Renal cortical epithelial cell (primary cell): Measurements from ENCODE around the gene BNC2. TPM values are rescaled to one million over a fixed set of nuclear protein-coding genes. Genes with fewer than 3 reads are reported as not detected.
A peak's percentile ranks its signal among the peaks of the same experiment; 100 is the strongest.
"Not testable (repeated sequence)": the region's sequence is repeated elsewhere in the genome, so short reads cannot be mapped to it uniquely, and the experiment has no call there.

Experiments used
- DNase-seq: peaks from one replicate; pipeline ENCODE4 v3.0.0-alpha.2; 2011; ENCODE audit warnings: low read depth
- total RNA-seq: library from RNA; depleted of rRNA; stranded (reverse); fragments of >200 nt; gene quantifications from 2 replicates; pipeline ENCODE4 v1.2.3, GENCODE V29; 2014

BNC2 gene, protein sequence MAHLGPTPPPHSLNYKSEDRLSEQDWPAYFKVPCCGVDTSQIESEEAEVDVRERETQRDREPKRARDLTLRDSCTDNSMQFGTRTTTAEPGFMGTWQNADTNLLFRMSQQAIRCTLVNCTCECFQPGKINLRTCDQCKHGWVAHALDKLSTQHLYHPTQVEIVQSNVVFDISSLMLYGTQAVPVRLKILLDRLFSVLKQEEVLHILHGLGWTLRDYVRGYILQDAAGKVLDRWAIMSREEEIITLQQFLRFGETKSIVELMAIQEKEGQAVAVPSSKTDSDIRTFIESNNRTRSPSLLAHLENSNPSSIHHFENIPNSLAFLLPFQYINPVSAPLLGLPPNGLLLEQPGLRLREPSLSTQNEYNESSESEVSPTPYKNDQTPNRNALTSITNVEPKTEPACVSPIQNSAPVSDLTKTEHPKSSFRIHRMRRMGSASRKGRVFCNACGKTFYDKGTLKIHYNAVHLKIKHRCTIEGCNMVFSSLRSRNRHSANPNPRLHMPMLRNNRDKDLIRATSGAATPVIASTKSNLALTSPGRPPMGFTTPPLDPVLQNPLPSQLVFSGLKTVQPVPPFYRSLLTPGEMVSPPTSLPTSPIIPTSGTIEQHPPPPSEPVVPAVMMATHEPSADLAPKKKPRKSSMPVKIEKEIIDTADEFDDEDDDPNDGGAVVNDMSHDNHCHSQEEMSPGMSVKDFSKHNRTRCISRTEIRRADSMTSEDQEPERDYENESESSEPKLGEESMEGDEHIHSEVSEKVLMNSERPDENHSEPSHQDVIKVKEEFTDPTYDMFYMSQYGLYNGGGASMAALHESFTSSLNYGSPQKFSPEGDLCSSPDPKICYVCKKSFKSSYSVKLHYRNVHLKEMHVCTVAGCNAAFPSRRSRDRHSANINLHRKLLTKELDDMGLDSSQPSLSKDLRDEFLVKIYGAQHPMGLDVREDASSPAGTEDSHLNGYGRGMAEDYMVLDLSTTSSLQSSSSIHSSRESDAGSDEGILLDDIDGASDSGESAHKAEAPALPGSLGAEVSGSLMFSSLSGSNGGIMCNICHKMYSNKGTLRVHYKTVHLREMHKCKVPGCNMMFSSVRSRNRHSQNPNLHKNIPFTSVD
- 9.0 and 22.4 TPM in 2 replicates for total RNA-seq

DNA sequence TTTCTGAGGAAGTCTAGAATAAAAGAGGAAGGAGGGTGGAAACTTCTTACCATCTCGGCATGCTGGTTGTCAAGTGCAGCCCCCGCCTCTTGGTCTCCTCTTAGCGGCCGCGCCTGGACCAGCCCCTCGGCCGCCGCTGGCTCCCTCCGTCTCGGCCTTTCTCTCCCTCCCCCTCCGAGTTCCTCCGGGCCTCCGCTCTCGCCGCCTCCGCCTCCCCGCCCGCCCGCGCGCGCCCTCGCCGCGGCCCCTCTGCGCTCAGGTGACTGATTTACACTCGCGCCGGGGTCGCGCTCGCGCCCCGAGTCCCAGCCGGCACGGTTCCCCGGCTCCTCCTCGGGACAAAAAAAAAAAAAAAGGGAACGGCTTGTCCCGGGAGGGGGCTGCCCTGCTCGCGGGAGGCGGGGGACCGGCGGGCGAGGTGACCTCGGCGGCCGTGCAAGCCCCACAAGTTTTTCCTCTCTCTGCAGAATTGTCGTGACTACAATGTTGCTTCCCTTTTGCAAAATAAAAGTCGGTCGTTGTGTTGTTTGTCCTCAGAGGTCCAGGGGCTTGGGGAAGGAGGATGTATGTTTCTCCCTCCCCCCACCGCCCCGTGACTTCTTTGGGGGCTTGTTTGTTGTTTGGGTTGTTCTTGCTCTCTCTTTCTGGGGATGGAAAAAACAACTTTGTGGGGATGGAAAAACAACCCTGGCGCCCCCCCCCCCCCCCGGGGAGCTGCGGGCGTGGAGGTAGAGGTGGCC, at the start of gene BNC2:
Gene BNC2, minus strand, starts transcription at position 75 of the 740 bp plus-strand sequence. Its CDS starts 22 bp downstream, at position 53.
- no peak for DNase-seq

DNA sequence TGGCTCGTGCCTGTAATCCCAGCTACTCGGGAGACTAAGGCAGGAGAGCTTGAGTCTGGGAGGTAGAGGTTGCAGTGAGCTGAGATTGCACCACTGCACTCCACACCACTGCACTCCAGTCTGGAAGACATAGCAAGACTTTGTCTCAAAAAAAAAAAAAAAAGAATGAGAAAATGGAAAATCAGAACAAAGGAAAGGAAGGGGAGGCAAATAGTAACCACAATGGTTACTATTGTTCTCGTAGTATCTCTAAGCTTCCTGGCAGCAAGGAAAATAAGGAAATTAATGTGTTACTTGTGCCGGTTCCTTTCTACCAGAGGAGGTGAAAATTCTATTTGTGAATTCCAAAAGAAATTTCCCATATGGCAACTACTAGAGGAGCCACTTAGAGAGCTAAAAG, 48.5 kb upstream of the BNC2 start:
- peak; percentile 68 for DNase-seq

DNA sequence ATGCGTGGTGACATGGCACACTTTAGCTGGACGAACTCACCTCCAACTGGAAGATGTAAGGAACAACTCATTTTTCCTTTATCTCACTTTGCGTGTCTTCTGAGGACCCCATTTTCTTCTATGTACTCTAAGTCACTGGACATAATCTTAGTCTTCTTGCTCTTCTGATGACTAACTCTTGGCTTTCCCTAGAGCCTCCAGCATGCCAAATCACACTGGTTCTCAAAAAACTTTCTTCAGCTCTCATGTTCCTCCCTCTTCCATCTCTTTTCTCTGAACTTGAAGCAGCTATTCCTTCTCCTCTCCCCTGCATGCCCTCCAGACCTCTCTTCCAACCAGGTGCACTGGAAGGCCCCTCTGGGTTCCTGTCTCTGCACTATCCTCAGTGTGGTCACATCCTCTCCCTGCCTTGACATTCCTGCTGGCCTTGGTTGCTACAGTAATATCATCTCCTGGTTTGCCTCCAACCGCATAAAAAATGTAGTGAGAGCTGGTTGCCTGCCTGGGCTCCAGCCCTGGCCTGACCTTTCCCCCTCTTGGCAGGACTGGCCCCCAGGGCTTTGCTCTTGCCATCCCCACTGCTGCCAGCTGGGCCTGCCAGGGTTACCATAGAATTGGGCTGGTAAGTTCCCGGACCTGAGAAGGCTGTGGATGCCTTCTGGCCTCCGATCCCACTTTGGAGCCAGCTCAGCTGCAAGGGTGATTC, 44.8 kb upstream of the BNC2 start:
- DNase-seq: no peak

DNA sequence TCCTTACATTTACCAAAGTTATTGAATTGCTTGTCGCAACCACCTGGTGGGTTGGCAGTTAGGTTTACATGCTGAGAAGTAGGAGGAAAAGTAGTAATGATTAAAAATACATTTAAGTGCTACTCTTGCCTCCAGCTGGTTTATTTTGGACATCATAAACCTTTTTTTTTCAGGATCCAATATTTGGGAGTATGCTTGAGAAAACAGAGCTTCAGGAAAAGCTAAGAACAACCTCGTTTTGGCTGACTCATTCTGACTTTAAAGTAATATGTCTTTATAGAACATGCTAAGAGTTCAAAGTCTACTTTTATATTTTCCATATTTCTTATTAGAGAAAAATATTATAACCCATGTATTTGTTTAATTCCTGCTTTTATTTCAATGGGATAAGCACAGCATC, 41.7 kb upstream of the BNC2 start:
- DNase-seq: no peak

DNA sequence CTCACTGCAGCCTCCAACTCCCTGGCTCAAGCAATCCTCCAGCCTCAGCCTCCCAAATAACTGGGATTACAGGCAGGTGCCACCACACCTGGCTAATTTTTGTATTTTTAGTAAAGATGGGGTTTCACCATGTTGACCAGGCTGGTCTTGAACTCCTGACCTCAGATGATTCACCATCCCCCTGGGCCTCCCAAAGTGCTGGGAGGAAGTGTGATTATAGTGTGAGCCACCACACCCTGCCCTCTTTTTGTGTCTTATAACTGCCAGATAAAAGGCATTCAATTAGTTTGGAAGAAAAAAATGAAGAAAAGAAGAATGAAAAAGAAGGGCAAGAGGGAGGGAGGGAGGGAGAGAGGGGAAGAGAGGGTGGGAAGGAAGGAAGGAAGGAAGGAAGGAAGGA, 37.7 kb upstream of the BNC2 start:
- DNase-seq: not testable (repeated sequence)

DNA sequence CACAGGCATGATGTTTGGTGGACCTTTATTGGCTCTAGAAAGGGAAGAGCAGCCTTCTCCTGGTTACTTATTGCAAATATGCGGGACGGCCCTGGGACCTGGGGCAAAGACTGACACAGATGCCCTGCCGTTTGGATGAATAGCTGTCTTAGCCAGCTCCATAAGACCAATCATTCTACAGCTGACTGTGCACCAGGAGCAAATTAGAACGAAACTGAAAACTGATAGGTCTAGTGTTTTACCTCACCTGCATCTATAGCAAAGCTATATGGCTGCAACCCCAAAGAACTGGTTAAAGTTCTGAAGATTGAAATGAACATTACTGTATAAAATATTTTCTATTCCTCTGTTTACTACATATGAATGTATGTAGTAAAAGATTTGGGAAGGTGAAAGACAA, 34.2 kb upstream of the BNC2 start:
- no peak for DNase-seq

DNA sequence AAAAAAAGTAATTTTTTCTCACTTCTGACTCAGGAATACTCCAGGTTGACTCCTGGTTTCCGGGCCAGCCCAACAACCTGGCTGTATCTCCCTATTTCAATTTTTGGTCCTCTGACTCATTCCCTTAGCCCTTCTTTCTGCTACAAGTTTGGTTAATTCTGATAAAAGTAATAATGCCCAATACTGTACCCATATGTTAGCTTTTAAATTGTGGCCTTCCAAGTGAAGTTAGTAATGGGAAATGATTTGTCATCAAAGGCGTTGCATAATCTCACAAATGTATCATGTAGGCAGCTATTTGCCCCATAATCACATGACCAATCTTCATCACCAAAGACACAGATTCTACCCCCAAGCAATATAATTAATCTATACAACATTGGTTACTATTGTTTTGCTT, 31.1 kb upstream of the BNC2 start:
- peak; percentile 27 for DNase-seq

DNA sequence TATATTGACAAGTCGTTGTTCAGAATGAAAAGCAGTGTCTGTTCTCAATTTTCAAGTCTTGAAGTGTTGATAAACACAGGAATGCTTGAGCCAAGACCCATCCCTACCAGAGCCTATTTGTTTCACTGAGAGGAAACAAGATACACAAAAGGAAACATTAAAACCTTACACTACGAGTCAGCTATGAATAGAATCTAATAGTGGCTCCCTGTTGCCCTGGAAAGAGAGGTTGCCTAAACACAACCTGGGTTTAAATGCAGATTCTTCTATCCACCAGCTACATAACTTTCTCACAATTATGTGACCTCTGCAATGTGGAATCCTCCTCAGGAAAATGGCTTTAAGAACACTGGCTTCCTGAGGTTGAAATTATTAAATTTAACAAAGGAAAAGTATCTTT, 29.1 kb upstream of the BNC2 start:
- DNase-seq: peak; percentile 52

DNA sequence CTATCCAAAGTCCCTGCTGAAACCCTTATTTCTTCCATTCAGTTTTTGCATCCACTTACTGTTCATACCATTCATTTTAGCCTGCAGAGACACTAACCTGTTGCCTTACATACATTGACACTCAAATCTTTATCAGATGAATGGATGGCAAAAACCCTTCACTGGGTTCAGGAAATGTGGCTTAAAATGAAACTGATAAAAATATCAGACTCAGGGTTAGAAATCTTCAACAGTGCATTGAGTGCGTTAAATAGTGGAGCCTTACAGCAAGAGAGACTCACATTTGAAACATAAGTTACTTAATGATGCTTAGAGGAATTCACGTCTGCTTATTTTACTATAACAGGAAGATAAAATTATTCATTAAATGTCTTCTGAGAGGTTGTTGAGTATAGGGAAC, 28.0 kb upstream of the BNC2 start:
- no peak for DNase-seq

DNA sequence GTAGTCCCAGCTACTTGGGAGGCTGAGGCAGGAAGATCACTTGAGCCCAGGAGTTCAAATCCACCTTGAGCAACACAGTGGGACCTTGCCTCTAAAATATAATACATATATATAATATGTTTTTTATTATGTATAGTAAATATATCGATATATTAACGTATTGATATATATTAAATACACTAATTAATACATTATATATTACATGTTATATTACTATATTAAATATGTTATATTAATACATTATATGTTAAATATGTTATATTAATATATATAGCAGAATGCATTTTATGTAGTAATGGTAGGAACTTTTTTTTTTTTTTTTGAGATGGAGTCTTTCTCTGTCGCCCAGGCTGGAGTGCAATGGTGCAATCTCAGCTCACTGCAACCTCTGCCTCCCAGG, 18.1 kb upstream of the BNC2 start:
- DNase-seq: no peak

DNA sequence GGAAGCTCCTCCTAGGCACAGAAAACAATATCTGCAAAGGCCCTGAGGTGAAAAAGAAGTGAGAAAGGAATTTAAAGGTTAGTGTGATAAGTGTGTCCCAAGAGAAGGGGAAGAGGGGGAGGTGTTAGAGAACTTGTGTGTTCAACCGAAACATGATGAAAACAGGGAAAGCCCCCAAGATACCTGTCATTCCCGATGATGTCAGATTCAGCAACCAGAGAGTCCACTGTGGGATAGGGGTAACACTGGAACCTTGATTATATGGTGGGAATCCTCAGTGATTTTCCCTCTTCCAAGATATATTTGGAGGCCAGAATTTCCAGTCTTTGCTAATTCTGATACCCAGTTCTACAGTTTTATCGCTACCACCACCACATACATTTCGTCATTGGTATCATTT, 15.5 kb upstream of the BNC2 start:
- no peak for DNase-seq

DNA sequence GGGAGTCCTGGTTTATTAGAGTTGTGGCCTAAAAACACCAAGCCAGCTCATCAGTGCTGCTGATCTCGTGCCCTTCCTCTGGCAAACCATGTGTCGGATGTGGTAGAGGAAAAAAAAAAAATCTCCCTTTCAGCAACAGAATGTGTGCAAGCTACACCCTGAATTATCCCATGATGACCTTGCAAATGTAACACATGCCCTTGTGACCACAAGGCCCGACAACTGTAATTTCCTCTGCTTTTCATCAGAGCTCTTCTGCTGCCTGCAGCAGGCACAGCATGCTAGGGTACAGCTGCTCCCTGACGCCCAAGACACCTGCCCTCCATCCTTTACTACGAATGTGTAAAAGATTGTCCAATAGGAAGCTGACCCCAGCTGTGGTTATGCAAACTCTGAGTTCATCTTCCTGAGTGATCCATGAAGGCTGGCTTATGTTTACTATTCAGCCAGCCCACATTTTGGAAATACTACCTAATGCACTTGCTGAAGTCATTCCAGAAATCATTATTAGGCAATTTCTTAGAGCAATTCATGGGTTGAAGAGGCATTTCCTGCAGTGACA, 14.6 kb upstream of the BNC2 start:
- no peak for DNase-seq

DNA sequence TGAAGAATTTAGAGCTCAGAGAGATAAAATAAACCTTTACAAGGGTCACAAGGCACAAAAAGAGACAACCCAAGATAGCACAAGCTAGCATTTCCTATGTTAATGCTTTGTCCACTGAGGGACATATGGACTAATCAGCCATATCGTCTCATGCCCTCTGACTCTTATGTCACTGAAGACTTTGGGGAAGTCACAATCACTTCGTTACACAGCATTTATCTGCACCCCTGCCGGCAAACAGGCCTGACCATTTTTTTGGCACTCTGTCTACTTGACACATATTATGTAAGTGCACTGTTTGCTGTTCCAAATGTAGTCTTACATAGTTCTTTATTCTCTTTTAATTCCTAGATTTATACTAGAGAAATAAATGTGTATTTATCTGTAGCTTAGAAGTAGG, 13.9 kb upstream of the BNC2 start:
- no peak for DNase-seq

DNA sequence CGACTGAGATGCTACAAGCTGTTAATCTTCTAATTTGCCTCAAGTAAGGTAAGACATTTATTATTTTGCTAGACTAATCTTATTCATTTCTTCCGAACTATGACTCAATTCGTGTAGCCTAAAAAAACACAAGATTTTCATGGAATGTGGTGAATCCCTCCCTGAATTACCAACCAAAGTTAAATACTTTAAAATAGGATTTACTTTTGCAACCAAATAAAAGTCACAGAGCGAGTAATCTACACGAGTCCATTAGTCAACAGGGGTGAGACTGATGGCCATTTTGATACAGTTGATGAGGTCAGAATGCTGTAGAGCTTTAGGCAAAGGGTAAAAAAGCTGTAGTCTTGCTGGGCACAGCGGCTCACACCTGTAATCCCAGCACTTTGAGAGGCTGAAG, 13.1 kb upstream of the BNC2 start:
- no peak for DNase-seq

DNA sequence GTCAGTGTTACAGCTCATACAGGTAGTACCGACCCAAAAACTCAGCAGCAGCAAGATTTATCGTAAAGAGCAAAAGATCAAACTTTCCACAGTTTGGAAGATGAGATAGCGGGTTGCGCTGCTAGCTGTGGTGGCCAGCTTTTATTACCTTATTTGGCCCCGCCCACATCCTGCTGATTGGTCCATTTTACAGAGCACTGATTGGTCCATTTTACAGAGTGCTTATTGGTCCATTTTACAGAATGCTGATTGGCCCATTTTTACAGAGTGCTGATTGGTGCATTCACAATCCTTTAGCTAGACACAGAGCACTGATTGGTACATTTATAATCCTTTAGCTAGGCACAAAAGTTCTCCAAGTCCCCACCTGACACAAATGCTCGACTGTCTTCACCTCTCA, 12.0 kb upstream of the BNC2 start:
- not testable (repeated sequence) for DNase-seq

DNA sequence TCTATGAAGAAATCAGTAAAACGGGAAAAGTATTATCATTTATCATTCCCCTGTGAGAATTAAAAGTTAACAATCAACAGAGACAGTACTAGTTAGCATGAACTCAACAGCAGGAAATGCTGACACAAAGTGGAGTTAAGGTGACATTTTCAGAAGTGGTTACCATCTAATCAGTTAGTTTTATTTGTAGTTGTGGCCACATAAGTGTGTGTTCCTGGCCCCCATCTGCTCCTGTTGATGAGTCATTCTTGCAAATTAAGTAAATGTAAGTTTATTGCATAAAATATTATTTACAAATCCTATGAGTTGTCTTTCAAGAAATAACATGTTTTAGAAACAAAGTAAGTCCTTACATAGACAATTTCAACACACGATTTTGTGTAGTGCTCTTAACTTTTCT, 8.9 kb upstream of the BNC2 start:
- DNase-seq: no peak

DNA sequence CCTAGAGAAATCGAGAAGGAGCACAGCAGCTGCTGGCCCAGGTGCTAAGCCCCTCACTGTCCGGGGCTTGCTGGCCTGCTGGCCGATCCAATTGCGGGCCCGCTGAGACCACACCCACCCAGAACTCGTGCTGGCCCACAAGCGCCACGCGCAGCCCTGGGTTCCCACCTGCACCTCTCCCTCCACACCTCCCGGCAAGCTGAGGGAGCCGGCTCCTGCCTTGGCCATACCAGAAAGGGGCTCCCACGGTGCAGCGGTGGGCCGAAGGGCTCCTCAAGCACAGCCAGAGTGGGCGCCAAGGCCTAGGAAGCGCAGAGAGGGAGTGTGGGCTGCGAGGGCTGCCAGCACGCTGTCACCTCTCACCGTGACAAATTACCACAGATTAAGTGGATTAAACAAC, 6.8 kb upstream of the BNC2 start:
- DNase-seq: no peak

DNA sequence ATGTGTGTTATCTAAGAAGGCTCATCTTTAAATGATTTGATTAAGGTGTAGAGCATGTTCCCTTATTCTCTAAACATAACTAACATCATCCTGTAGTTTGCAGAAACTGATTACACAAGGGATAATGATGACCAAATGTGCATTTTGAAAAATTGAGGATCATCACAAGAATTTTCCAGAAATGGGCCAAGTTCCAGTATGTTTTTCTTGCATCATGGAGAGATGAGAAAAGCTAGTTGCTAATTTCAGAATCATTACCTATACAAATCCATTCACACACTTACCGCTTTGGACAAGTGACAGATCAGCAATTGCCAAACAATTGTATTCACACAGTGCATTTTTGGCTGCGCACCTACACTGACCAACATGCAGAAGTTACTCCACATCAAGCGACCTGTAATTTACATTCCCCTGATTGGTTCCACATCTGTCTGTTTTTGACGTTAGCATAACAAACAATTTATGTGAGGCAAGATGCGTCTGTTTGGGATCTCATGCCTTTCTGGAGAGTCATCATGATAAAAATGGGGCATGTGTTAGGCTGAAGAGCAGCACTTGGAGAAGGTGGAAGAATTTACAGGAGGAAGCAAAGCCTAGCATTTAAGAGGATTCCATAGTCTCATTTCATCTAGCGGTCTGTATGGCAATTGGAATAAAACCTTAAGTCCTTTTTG, 2.8 kb upstream of the BNC2 start:
- DNase-seq: no peak

DNA sequence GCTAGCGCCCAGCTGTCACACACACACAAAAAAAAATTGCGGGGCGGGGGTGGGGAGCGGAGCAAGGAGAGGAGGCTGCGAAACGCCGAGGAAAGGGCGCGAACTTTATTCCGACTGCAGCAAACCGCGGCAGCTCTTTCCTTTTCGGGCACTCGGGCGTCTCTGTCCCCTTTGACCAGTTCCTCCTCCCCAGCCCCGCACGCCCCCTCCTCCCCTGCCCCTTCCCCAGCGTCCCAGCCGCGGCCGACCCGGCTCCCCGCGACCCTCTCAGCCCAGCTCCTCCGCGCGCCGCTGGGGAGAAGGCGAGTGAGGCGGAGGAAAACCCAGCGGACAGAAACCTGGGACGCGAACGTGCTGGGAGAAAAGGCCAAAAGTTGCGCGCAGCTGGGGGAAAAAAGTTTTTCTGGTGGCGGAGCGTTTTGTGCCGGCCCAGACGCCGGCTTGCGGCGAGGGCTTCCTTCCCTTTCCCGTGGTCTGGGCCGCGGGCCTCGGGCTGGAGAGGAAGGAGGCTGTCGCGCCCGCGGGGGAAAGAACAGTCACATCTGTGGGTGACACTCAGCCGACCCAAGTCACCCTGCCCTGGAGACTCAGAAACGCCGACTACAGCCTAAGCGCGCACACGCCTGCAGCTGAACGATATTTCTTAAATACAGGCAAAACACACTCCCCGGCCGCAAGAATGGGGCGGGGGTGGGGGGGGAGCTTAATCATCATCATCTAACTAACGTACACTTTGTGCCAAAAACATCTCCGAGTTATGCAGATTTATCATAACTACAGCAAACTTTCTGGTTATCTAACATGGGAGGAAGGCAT, 1.1 kb upstream of the BNC2 start:
- DNase-seq: no peak
